Natural killer cell (primary cell): ENCODE results near the gene COL6A5. TPM values are rescaled to one million over a fixed set of nuclear protein-coding genes. Genes with fewer than 3 reads are reported as not detected.
"Not testable (repeated sequence)": the region's sequence is repeated elsewhere in the genome, so short reads cannot be mapped to it uniquely, and the experiment has no call there.

Source experiments
- ATAC-seq, 3 donors: fragments of 150-1000 bp in 2 of 3; fragments of 200-7000 bp in 1 of 3; cut with Tn5 transposase; 1 replicate in 1 of 3; 2 replicates in 2 of 3; pipeline ENCODE4 v1.10.0; 2021; ENCODE audit warnings: mild to moderate bottlenecking in 2 of 3, moderate library complexity in 2 of 3
- DNase-seq, 2 donors: peaks; one replicate each; pipeline versions ENCODE4 v3.0.0 to v3.0.0-alpha.2; 2013 to 2021; ENCODE audit warnings: mixed read lengths in 1 of 2
- H3K27ac ChIP-seq: one replicate; pipeline ENCODE4 v1.5.1; 2013; ENCODE audit warnings: mild to moderate bottlenecking, low read length
- H3K27me3 ChIP-seq: one replicate; pipeline ENCODE4 v1.6.1; 2013; ENCODE audit warnings: low read length; ENCODE audit not compliant: control insufficient read depth, insufficient read depth
- H3K36me3 ChIP-seq: one replicate; pipeline ENCODE4 v1.6.1; 2013; ENCODE audit warnings: low read length; ENCODE audit not compliant: control insufficient read depth, insufficient read depth
- H3K4me1 ChIP-seq: one replicate; pipeline ENCODE4 v1.6.1; 2013; ENCODE audit warnings: low read length; ENCODE audit not compliant: control insufficient read depth, insufficient read depth
- H3K4me3 ChIP-seq: one replicate; pipeline ENCODE4 v1.5.1; 2013; ENCODE audit warnings: low read length
- H3K9me3 ChIP-seq: one replicate; pipeline ENCODE4 v1.6.1; 2013; ENCODE audit warnings: low read length; ENCODE audit not compliant: control insufficient read depth, insufficient read depth
- H3K27ac Mint-ChIP-seq, 2 donors: one replicate each; pipeline ENCODE4 v1.8.0; 2022; ENCODE audit warnings: mild to moderate bottlenecking in 2 of 2, mixed read lengths in 2 of 2, moderate library complexity in 1 of 2
- H3K27me3 Mint-ChIP-seq, 2 donors: one replicate each; pipeline ENCODE4 v1.8.0; 2022; ENCODE audit warnings: low read depth in 2 of 2, mixed read lengths in 2 of 2
- H3K36me3 Mint-ChIP-seq: one replicate; pipeline ENCODE4 v1.8.0; 2022; ENCODE audit warnings: mixed read lengths
- H3K4me1 Mint-ChIP-seq, 2 donors: one replicate each; pipeline ENCODE4 v1.8.0; 2022; ENCODE audit warnings: mixed read lengths in 2 of 2
- H3K4me3 Mint-ChIP-seq: one replicate; pipeline ENCODE4 v1.8.0; 2022; ENCODE audit warnings: mild to moderate bottlenecking, moderate library complexity, mixed read lengths
- H3K9me3 Mint-ChIP-seq, 2 donors: one replicate each; pipeline ENCODE4 v1.8.0; 2022; ENCODE audit warnings: mixed read lengths in 2 of 2
- CTCF ChIP-seq: fragments of 200-600 bp; IDR thresholded peaks from one replicate; pipeline ENCODE4 v1.8.0; 2022; ENCODE audit warnings: antibody characterized with exemption
- WGBS: methylation state at CpG from one replicate; pipeline ENCODE4 v1.1.7; 2013; ENCODE audit warnings: missing lambda C conversion rate; ENCODE audit not compliant: insufficient coverage; 5-methylcytosine and 5-hydroxymethylcytosine counted together
- intact Hi-C: fragments of 100-400 bp; cut with micrococcal nuclease; formaldehyde crosslinking; loops from one replicate; pipeline ENCODE4 v1.14.2; 2022
- total RNA-seq, 4 donors: library from RNA; stranded (reverse); fragments of 120-200 nt in 1 of 4; gene quantifications; one replicate each; pipeline versions ENCODE4 v1.2.3 to v1.2.4, GENCODE V29; 2013 to 2022

The COL6A5 gene
- total RNA-seq, 3 donors from 2014 or later (not counting 1 experiment from before 2014, with no cell fraction given): not detected

GRCh38 chr3:130428871-130429712 is 83.6 kb downstream of the COL6A5 start:
- H3K36me3 Mint-ChIP-seq: no peaks in the 10 kb centered on the region
- Histone ChIP-seq H3K27ac (no peak overlapping the region), H3K4me3 (no peak overlapping the region), H3K9me3 (no peaks in the 10 kb centered on the region), H3K27me3 (no peaks in the 10 kb centered on the region), H3K4me1 (no peaks in the 10 kb centered on the region), H3K36me3 (no peaks in the 10 kb centered on the region)
- no peak overlapping the region for H3K27ac Mint-ChIP-seq
- 81% methylated on average over 5 of the region's 5 CpGs for WGBS
- no peaks in the 10 kb centered on the region for H3K4me1 Mint-ChIP-seq
- intact Hi-C loops: no loop called here
- ATAC-seq: no peak
- no peak for TF ChIP-seq CTCF
- no peak for DNase-seq
- no peaks in the 10 kb centered on the region for H3K27me3 Mint-ChIP-seq
- peaks cover 0 to 2% of the 10 kb centered on the region in 2 donors for H3K9me3 Mint-ChIP-seq
- H3K4me3 Mint-ChIP-seq: no peak overlapping the region

- WGBS: 70% methylated on average over 2 of the region's 2 CpGs
- ATAC-seq: no peak
- Mint-ChIP-seq H3K36me3 (no peaks in the 10 kb centered on the region), H3K4me3 (no peak overlapping the region), H3K4me1 (no peaks in the 10 kb centered on the region), H3K27ac (no peak overlapping the region), H3K27me3 (no peaks in the 10 kb centered on the region), H3K9me3 (peaks cover 0 to 2% of the 10 kb centered on the region in 2 donors)
- intact Hi-C loops: no loop called here
- no peaks in the 10 kb centered on the region for H3K36me3 ChIP-seq
- no peak for TF ChIP-seq CTCF
- no peak overlapping the region for H3K27ac ChIP-seq
- no peaks in the 10 kb centered on the region for H3K4me1 ChIP-seq
- no peak overlapping the region for H3K4me3 ChIP-seq
- no peaks in the 10 kb centered on the region for H3K27me3 ChIP-seq
- no peaks in the 10 kb centered on the region for H3K9me3 ChIP-seq
- no peak for DNase-seq
These were observed 84.2 kb downstream of the COL6A5 start for GRCh38 chr3:130429713-130430023.

GRCh38 chr3:130430266-130430665 is 84.8 kb downstream of the COL6A5 start:
- intact Hi-C loops: no loop called here

GRCh38 chr3:130432086-130432485 is 86.6 kb downstream of the COL6A5 start:
- not testable (repeated sequence) for H3K36me3 Mint-ChIP-seq

More at GRCh38 chr3:130430266-130430665, 84.8 kb downstream of the COL6A5 start:
- Histone ChIP-seq H3K27me3 (no peaks in the 10 kb centered on the region), H3K4me1 (no peaks in the 10 kb centered on the region), H3K9me3 (no peaks in the 10 kb centered on the region), H3K4me3 (no peak overlapping the region), H3K27ac (no peak overlapping the region), H3K36me3 (no peaks in the 10 kb centered on the region)
- ATAC-seq (no peak), DNase-seq (no peak)
- H3K9me3 Mint-ChIP-seq: peaks cover 0 to 2% of the 10 kb centered on the region in 2 donors
- no peak overlapping the region for H3K4me3 Mint-ChIP-seq
- no peaks in the 10 kb centered on the region for H3K4me1 Mint-ChIP-seq
- no peaks in the 10 kb centered on the region for H3K36me3 Mint-ChIP-seq
- H3K27ac Mint-ChIP-seq: no peak overlapping the region
- H3K27me3 Mint-ChIP-seq: no peaks in the 10 kb centered on the region
- TF ChIP-seq CTCF: no peak

More at GRCh38 chr3:130432086-130432485, 86.6 kb downstream of the COL6A5 start:
- H3K4me3 Mint-ChIP-seq, H3K4me1 ChIP-seq, intact Hi-C loops, DNase-seq, H3K4me3 ChIP-seq, H3K9me3 Mint-ChIP-seq, H3K27ac ChIP-seq, H3K27ac Mint-ChIP-seq, H3K4me1 Mint-ChIP-seq, ATAC-seq, H3K36me3 ChIP-seq, H3K9me3 ChIP-seq, H3K27me3 ChIP-seq, H3K27me3 Mint-ChIP-seq: not testable (repeated sequence)
- WGBS: 76% methylated on average over 10 of the region's 10 CpGs
